Inflammatory macrophage treated with lipopolysaccharide for 1 hour (primary cell): ENCODE measurements around the gene CNTN5.
"Not testable (repeated sequence)": the region's sequence is repeated elsewhere in the genome, so short reads cannot be mapped to it uniquely, and the experiment has no call there.

ENCODE experiments used
- DNase-seq, 2 donors: peaks; one replicate each; pipeline ENCODE4 v3.0.0-alpha.2; 2020 to 2022

The CNTN5 gene

DNA sequence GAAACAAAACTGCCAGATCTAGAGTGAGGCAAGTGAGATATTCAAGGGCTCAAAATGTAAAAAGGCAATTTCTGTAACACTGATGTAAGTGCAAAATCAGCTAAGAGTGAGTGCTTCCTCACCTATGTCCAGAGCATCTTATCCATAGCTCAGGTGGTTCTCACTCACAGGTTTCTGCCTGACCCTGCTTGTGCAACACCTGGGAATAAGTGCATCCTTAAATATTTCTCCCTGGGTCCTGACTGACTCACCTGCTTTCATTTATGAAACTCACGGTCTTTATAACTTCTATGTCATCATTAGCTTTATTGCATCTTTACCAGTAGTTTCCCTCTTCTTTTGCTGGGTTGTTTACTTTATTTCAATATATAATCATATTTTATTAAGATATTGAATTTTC, 260.6 kb downstream of the CNTN5 start:
- no peak for DNase-seq

DNA sequence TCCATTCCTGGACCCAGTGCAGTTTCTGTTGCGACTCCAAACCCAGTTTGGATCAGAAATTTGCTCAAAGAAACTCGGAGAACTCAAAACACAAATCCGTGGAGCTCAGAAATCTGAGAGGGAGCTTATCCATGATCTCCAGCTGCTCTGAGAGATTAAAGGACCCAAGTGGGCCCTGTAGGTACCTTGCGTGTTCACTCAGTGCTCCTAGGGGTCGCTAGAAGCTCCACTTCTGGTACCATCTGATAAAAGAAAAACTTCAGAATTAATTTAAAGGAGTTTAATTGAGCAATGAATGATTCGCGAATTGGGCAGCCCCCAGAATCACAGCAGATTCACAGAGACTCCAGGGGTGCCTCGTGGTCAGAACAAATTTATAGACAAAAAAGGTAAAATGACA, 277.2 kb downstream of the CNTN5 start:
- not testable (repeated sequence) for DNase-seq

DNA sequence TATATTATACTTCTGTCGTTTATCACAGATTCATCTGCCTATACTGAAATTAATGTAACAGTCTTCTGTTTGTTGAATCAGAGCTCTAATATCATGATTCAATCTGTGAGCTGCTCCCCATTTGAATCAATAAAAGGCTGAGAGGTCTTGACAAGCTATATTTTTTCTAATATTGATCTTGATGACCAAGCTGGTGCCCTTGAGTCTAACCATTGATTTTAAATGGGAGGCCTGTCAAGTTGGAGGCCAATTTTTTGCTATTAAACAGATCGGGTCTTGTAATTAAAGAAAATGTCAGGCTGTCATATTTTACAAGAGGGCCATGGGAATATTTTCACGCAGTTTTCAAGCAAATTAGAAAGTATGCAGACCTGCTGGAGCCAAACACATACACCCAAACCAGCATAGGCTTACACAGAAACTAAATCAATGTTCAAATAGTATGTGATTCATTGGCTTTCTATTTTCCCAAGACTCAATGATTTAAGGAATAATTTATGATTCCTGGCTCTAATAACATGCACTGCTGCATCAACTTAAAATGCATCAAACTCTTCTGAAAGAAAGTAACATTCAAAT, 286.9 kb downstream of the CNTN5 start:
- DNase-seq, result no peak

- DNase-seq, result no peak
These were observed 291.1 kb downstream of the CNTN5 start for GRCh38 chr11:99311870-99312269.

GRCh38 chr11:99316776-99317520, 296.2 kb downstream of the CNTN5 start:
- no peak for DNase-seq

- no peak for DNase-seq
These were observed 300.1 kb downstream of the CNTN5 start for GRCh38 chr11:99320769-99321290.

DNA sequence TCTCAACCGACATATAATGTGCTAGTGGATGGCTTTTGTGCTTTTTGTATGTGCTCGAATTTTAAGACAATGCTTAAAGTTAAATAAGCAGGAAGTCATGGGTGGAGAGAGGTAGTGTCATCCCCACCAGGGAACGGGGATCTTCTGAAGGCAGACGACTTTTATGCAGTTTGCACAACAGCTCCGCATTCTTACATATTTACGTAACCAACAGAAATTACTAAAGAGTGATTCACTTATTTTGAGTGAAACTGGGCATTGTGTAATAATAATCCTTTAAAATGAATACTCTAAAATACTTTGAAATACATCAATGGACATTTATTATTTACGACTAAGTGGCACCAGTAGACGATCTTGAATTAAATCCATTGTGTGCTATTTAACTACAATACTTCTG, 305.1 kb downstream of the CNTN5 start:
- no peak for DNase-seq

DNA sequence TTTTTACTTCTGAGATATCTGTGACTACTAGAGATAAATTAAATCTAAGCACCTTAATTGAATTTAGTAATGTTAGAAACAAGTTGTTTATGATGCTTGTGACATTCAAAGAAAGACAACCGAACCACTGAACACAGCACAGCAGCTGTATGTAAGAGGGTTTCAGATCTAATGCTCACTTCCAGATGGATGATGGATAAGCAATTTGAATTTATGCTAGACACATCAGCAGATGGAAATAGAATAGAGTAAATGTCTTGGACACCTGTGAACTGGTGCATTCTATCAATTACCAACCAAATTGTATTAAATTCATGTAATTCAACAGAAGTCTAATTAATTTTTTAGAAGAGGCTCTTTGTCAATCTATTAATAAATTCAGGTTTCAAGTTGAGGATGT, 306.3 kb downstream of the CNTN5 start:
- no peak for DNase-seq

GRCh38 chr11:99327527-99327926, 306.8 kb downstream of the CNTN5 start:
- no peak for DNase-seq

DNA sequence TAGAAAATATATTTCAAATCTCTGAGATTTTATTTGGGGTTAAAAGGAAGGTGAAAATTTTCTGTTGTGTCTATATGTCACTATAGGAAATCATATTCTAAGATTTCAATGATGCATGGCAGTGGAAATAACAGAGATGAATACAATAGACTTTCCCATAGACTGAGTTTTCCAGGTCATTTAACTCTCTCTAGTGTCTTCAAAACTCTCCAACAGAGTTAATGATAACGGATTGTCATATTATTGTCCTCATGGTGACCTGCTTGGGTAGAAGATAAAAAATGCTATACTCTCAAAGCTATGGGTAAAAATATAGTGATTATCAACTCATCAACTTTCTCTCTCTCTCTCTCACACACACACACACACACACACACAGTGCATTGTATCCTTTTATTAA, 312.9 kb downstream of the CNTN5 start:
- no peak for DNase-seq

DNA sequence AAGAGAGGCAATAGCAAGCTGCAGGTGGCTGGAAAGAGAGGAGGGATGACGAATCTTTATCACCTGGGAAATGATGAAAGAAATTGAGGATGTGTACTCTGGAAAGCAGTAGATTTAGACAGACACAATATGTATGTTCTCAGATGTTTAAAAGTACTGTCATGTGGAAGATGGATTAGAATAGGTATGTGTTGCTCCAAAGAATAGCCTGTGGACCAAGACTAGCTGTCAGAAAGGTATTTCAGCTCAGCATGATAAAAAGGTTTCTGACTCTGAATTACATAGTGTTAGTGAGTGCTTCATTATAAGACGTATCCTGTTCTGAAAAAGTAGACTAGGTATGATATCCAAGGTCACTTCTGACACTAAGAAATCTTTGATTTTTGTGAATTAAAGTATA, 322.4 kb downstream of the CNTN5 start:
- DNase-seq, result no peak

GRCh38 chr11:99349151-99349673, 328.5 kb downstream of the CNTN5 start:
- DNase-seq, result no peak

- DNase-seq, result no peak
These were observed 330.9 kb downstream of the CNTN5 start for GRCh38 chr11:99351624-99352023.

DNA sequence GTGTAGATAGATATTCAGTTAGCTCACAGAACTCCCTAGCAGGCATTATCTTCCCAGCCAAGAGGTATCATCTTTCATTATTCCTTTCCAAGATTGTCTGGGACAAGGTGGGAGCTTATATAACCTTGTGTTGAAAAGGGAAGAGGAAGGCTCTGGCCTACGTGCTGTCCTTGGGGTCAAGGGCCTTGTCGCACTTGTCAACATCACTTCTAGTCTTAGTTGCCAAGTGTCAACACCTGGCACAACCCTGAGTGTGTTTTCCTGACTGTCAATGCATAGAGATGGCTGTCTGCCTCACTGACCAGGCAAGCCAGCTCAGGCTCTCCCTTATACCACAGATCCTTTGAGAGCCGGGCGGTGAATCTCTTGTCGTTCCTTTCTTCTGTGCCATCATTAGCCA, 331.9 kb downstream of the CNTN5 start:
- DNase-seq, result no peak

DNA sequence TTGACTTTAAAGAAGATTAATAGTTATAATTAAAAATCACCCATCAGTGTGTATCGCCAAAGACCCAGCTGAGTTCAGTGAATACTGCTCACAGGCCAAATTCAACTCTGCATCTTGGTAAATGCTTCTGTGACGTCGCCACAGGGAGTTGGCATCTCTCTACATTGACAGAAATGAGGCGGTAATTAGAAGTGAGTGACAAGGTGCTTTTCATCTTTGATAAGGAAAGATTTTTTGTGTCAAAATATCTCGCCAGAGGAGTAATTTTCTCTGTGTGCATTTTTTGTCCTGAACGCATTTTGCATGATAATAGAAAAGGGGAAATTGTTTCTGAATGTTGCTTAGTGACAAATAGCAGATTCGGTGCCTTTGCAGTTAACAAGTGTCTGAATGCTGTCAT, 345.8 kb downstream of the CNTN5 start:
- no peak for DNase-seq

DNA sequence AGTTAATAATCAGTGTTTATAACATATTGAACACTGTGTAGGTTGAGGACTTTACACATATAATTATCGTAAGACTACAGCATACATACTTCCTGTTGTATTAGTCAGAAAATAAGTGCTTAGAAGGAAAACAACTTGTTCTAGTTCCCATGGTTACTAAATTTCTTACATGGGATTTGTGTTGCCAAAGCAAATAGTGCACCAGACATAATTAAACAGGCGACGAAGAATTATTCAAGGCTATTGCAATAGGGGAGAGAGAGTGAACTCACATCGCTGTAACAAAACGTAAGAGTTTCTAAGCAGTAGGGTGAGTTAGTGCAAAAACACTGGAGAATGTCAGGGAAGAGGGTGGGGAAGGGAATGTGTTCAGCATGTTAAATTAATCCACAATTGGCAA, 347.8 kb downstream of the CNTN5 start:
- DNase-seq, result no peak

- DNase-seq, result no peak
These were observed 349.9 kb downstream of the CNTN5 start for GRCh38 chr11:99370549-99371216.

DNA sequence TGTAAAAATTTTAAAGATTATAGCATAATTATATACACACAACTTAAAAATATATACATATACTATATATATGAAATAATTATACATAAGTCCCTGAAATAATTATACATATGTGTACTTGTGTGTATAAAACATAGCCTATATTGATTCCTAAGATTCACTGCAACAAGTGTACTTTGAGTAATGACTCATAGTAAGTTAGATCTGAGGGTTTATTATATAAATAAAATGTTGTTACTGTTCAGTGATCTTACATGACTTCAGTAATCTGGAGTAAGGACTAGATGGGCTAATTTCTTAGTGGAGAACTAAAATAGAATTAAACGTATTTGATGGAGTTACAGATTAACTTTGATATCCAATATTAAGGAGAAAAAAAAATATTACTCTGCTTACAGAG, 350.5 kb downstream of the CNTN5 start:
- DNase-seq, result no peak

- DNase-seq, result no peak
These were observed 355.7 kb downstream of the CNTN5 start for GRCh38 chr11:99376463-99376862.

DNA sequence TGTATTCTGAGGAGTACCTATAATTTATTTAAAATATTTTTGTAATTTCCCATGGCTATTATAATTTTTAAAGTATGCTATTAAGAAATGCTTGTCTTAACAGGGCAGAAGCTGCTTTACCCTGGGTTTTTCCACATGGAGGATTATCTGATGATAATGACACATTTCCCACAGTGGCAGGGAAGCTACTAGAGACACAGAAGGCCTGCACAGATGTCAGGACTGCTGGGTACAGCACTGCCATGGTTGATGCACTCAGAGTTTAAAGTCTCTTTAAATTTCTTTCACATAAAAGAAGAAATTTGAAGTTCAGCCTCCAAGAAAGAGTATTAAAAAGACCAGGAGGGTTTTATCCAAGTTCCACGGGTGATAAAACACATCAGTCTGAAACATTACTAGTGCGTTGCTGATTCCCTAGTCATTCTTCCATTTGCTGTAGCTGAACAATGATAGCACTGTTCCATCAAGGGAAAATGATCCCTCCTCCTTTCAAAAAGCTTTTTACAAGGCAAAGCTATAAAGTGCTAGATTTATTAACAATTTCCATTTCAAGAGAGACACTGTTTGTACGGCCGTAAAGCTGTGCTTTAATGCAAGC, 363.0 kb downstream of the CNTN5 start:
- no peak for DNase-seq

- no peak for DNase-seq
These were observed 370.5 kb downstream of the CNTN5 start for GRCh38 chr11:99391245-99391644.

DNA sequence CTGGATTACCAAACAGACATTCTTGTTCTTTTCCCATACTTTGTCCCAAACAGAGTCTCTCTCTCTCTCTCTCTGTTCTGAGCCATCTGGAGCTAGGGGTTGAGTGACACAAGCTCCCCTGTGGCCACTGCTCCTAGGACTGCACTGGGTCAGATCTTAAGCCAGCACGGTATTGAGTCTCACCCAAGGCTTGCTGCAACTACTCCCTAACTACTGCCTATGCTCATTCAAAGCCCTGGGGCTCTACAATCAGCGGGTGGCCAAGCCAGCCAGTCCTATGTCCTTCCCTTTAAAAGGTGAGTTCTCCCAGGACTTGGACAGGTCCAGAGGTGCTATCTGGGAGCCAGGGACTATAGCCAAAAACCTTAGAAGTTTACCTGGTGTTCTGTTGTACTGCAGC, 385.6 kb downstream of the CNTN5 start:
- no peak for DNase-seq

- DNase-seq, result no peak
These were observed 389.9 kb downstream of the CNTN5 start for GRCh38 chr11:99410636-99411035.
